SU-DHL-6 (cell line): ENCODE measurements around the gene KRT2.

ENCODE experiments used
- H2AFZ ChIP-seq: fragments of 200-600 bp; sonication (generic); 2 replicates; pipeline ENCODE4 v1.6.1; 2014; ENCODE audit warnings: low read depth, mild to moderate bottlenecking, moderate library complexity, mixed read lengths, antibody characterized with exemption, low read length; ENCODE audit not compliant: severe bottlenecking
- H3F3A ChIP-seq: fragments of 200-600 bp; shearing (Covaris generic); 2 replicates; pipeline ENCODE4 v1.6.0; 2016; ENCODE audit warnings: antibody characterized with exemption, mild to moderate bottlenecking; ENCODE audit not compliant: insufficient read depth
- H3K27ac ChIP-seq: fragments of 200-600 bp; sonication (generic); 2 replicates; pipeline ENCODE4 v1.5.1; 2016; ENCODE audit warnings: low read depth, mild to moderate bottlenecking, low read length, moderate library complexity, mixed read lengths
- H3K27me3 ChIP-seq: fragments of 200-600 bp; sonication (generic), shearing (Covaris generic); 2 replicates; pipeline ENCODE4 v1.6.0; 2014; ENCODE audit warnings: mild to moderate bottlenecking, low read length
- H3K36me3 ChIP-seq: fragments of 200-600 bp; sonication (generic); 2 replicates; pipeline ENCODE4 v1.6.1; 2014; ENCODE audit warnings: mild to moderate bottlenecking, low read length, mixed read lengths
- H3K4me2 ChIP-seq: fragments of 300-600, 200-600 bp; shearing (Covaris generic), sonication (generic); 2 replicates; pipeline ENCODE4 v1.6.0; 2014; ENCODE audit warnings: low read length, low read depth, mild to moderate bottlenecking; ENCODE audit not compliant: poor library complexity, severe bottlenecking
- H3K4me3 ChIP-seq: fragments of 200-600 bp; sonication (generic); 2 replicates; pipeline ENCODE4 v1.5.1; 2014; ENCODE audit warnings: antibody characterized with exemption, low read length, mild to moderate bottlenecking, mixed read lengths; ENCODE audit not compliant: insufficient read depth, poor library complexity, severe bottlenecking
- H3K79me2 ChIP-seq: fragments of 200-600 bp; sonication (generic); 2 replicates; pipeline ENCODE4 v1.6.1; 2014; ENCODE audit warnings: mild to moderate bottlenecking, low read length, moderate library complexity; ENCODE audit not compliant: insufficient read depth
- H3K9ac ChIP-seq: fragments of 200-600 bp; sonication (generic); 2 replicates; pipeline ENCODE4 v1.7.0; 2014; ENCODE audit warnings: mild to moderate bottlenecking, low read length
- H3K9me2 ChIP-seq: fragments of 200-600 bp; sonication (generic); replicated peaks from 2 replicates; pipeline ENCODE4 v1.6.1; 2014; ENCODE audit warnings: low read length; ENCODE audit not compliant: insufficient read depth
- H3K9me3 ChIP-seq: fragments of 200-600 bp; sonication (generic); 2 replicates; pipeline ENCODE4 v1.6.1; 2014; ENCODE audit warnings: low read length, mixed read lengths; ENCODE audit not compliant: insufficient read depth
- H4K20me1 ChIP-seq: fragments of 200-600 bp; sonication (generic); 2 replicates; pipeline ENCODE4 v1.6.1; 2014; ENCODE audit warnings: low read depth, mild to moderate bottlenecking, antibody characterized with exemption, low read length, moderate library complexity, mixed read lengths
- EZH2phosphoT487 ChIP-seq: fragments of 200-600 bp; sonication (generic), shearing (Covaris generic); conservative IDR thresholded peaks from 2 replicates; pipeline ENCODE4 v1.6.1; 2018; ENCODE audit warnings: mild to moderate bottlenecking, antibody characterized with exemption, low read length, moderate library complexity, mixed read lengths
- TF ChIP-seq, protein P1 (sequence below): fragments of 200-600 bp; sonication (generic); IDR thresholded peaks from one replicate; pipeline ENCODE4 v1.5.1; 2017; ENCODE audit warnings: antibody characterized with exemption, mild to moderate bottlenecking, low read length, moderate library complexity; ENCODE audit not compliant: insufficient read depth, poor library complexity, severe bottlenecking

The KRT2 gene

GRCh38 chr12:52673713-52674432, 21.9 kb upstream of the KRT2 start:
- no peak overlapping the region for H3K4me3 ChIP-seq
- no peak overlapping the region for H3K4me2 ChIP-seq
- H2AFZ ChIP-seq = no peak overlapping the region
- no peaks in the 10 kb centered on the region for H3K36me3 ChIP-seq
- no peak overlapping the region for H3K9ac ChIP-seq
- no peak overlapping the region for H3K27ac ChIP-seq
- H3K79me2 ChIP-seq = no peaks in the 10 kb centered on the region
- H3F3A ChIP-seq = no peaks in the 10 kb centered on the region
- H3K9me3 ChIP-seq = no peaks in the 10 kb centered on the region
- no peaks in the 10 kb centered on the region for H3K27me3 ChIP-seq
- TF ChIP-seq, protein P1, sequence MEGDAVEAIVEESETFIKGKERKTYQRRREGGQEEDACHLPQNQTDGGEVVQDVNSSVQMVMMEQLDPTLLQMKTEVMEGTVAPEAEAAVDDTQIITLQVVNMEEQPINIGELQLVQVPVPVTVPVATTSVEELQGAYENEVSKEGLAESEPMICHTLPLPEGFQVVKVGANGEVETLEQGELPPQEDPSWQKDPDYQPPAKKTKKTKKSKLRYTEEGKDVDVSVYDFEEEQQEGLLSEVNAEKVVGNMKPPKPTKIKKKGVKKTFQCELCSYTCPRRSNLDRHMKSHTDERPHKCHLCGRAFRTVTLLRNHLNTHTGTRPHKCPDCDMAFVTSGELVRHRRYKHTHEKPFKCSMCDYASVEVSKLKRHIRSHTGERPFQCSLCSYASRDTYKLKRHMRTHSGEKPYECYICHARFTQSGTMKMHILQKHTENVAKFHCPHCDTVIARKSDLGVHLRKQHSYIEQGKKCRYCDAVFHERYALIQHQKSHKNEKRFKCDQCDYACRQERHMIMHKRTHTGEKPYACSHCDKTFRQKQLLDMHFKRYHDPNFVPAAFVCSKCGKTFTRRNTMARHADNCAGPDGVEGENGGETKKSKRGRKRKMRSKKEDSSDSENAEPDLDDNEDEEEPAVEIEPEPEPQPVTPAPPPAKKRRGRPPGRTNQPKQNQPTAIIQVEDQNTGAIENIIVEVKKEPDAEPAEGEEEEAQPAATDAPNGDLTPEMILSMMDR = no peak
- TF ChIP-seq EZH2phosphoT487 = no peak
- H3K9me2 ChIP-seq = no peaks in the 10 kb centered on the region
- no peaks in the 10 kb centered on the region for H4K20me1 ChIP-seq

DNA sequence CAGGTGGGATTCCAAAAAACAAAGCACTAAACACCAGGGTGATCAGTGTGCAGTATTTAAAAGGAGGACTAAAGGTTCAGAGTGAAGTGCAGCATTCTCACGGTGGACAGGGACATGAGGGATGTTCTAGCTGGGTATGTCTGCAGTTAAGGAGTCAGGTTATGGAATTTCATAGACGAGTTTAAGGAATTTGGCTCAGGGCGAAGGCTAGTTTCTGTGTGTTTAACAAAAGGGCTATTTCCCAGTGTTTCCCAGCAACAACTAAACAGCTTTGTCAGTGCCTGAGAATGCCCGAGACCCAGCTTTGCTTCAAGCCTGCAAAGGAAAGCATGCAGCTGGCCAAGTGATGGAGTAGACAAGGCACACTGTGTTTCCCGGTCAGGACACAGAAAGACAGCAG, 21.2 kb upstream of the KRT2 start:
- Histone ChIP-seq H3F3A (no peaks in the 10 kb centered on the region), H3K27me3 (no peaks in the 10 kb centered on the region), H3K4me2 (no peak overlapping the region), H3K9ac (no peak overlapping the region), H4K20me1 (no peaks in the 10 kb centered on the region), H3K79me2 (no peaks in the 10 kb centered on the region), H3K36me3 (no peaks in the 10 kb centered on the region), H2AFZ (no peak overlapping the region), H3K4me3 (no peak overlapping the region), H3K27ac (no peak overlapping the region), H3K9me3 (no peaks in the 10 kb centered on the region), H3K9me2 (no peaks in the 10 kb centered on the region)
- TF ChIP-seq, protein P1 = no peak
- no peak for TF ChIP-seq EZH2phosphoT487

- Histone ChIP-seq H3K9me2 (no peaks in the 10 kb centered on the region), H3K4me3 (no peak overlapping the region), H3K27ac (no peak overlapping the region), H3K9ac (no peak overlapping the region), H3K4me2 (no peak overlapping the region), H3K9me3 (no peaks in the 10 kb centered on the region), H4K20me1 (no peaks in the 10 kb centered on the region), H3F3A (no peaks in the 10 kb centered on the region), H2AFZ (no peak overlapping the region), H3K79me2 (no peaks in the 10 kb centered on the region), H3K27me3 (no peaks in the 10 kb centered on the region), H3K36me3 (no peaks in the 10 kb centered on the region)
- TF ChIP-seq, protein P1 = no peak
- TF ChIP-seq EZH2phosphoT487 = no peak
Measured at GRCh38 chr12:52672321-52672933, 20.4 kb upstream of the KRT2 start.
